H1 (cell line): ENCODE data around the gene USF1. TPM values are rescaled to one million over a fixed set of nuclear protein-coding genes. Genes with fewer than 3 reads are reported as not detected.
"Not testable (repeated sequence)": the region's sequence is repeated elsewhere in the genome, so short reads cannot be mapped to it uniquely, and the experiment has no call there.

Source experiments
- CTCF ChIA-PET: fragments of 300-600 bp; sonication (Branson Sonifier 250); formaldehyde crosslinking; loops from one replicate; lab custom pipeline; 2021; ENCODE audit not compliant: partially characterized antibody; lab: Charles Lee
- POLR2A ChIA-PET: fragments of 300-600 bp; sonication (Branson Sonifier 250); formaldehyde crosslinking; loops from one replicate; lab custom pipeline; 2021; ENCODE audit warnings: inconsistent platforms; ENCODE audit not compliant: partially characterized antibody; lab: Charles Lee
- DNase-seq, 2 experiments: peaks; one replicate each; pipeline versions ENCODE4 v3.0.0 to v3.0.0-alpha.2; 2010 to 2022; ENCODE audit warnings: low spot score in 2 of 2, low read depth in 1 of 2, mixed read lengths in 1 of 2
- FAIRE-seq: peaks from 2 replicates; lab custom pipeline; 2011; peaks lifted over from hg19 to GRCh38; lab: Jason Lieb, UNC
- H2AFZ ChIP-seq: 2 replicates; pipeline ENCODE4 v1.8.1; 2012; ENCODE audit warnings: low read length, inconsistent platforms
- H2AK5ac ChIP-seq: 2 replicates; pipeline ENCODE4 v1.6.1; 2013; ENCODE audit warnings: low read depth, low read length
- H2BK120ac ChIP-seq: replicated peaks from 2 replicates; pipeline ENCODE3; 2013; ENCODE audit warnings: low read depth, low read length, inconsistent platforms
- H2BK12ac ChIP-seq: 2 replicates; pipeline ENCODE4 v1.6.1; 2013; ENCODE audit warnings: low read depth, low read length
- H2BK15ac ChIP-seq: 2 replicates; pipeline ENCODE4 v1.6.1; 2013; ENCODE audit warnings: low read length
- H2BK20ac ChIP-seq: 2 replicates; pipeline ENCODE4 v1.6.1; 2013; ENCODE audit warnings: low read length
- H2BK5ac ChIP-seq: 2 replicates; pipeline ENCODE4 v1.6.1; 2013; ENCODE audit warnings: low read depth, low read length
- H3K14ac ChIP-seq: 2 replicates; pipeline ENCODE4 v1.6.1; 2013; ENCODE audit warnings: inconsistent platforms; ENCODE audit not compliant: insufficient read length
- H3K18ac ChIP-seq: 2 replicates; pipeline ENCODE4 v1.6.1; 2013; ENCODE audit warnings: low read length; ENCODE audit errors: extremely low read depth
- H3K23ac ChIP-seq: 2 replicates; pipeline ENCODE4 v1.6.1; 2013; ENCODE audit warnings: inconsistent platforms; ENCODE audit not compliant: insufficient read length
- H3K23me2 ChIP-seq: 2 replicates; pipeline ENCODE4 v1.6.1; 2013; ENCODE audit warnings: low read depth, low read length
- H3K27ac ChIP-seq: 2 replicates; pipeline ENCODE4 v1.6.1; 2011; ENCODE audit warnings: low read depth, low read length, inconsistent platforms
- H3K27me3 ChIP-seq, 4 experiments: replicated peaks in 1 of 4; 1 replicate in 1 of 4; 2 replicates in 3 of 4; pipeline versions ENCODE4 v1.6.1 to v1.8.1; 2011 to 2013; ENCODE audit warnings: low read length in 3 of 4, mild to moderate bottlenecking in 3 of 4, inconsistent platforms in 2 of 4, mixed read lengths in 2 of 4, moderate library complexity in 1 of 4; ENCODE audit not compliant: control insufficient read depth in 3 of 4, insufficient read depth in 3 of 4; ENCODE audit errors: extremely low read depth in 1 of 4
- H3K36me3 ChIP-seq, 4 experiments: 2 replicates each; pipeline versions ENCODE4 v1.6.1 to v1.8.1; 2011 to 2013; ENCODE audit warnings: mild to moderate bottlenecking in 4 of 4, low read length in 3 of 4, moderate library complexity in 2 of 4, control low read depth in 1 of 4, inconsistent platforms in 1 of 4; ENCODE audit not compliant: insufficient read depth in 4 of 4, control insufficient read depth in 2 of 4
- H3K4ac ChIP-seq: replicated peaks from 2 replicates; pipeline ENCODE3; 2013; ENCODE audit warnings: low read length, low read depth, mixed read lengths, inconsistent platforms; ENCODE audit not compliant: insufficient read length
- H3K4me1 ChIP-seq, 4 experiments: replicated peaks in 1 of 4; 1 replicate in 1 of 4; 2 replicates in 3 of 4; pipeline versions ENCODE4 v1.6.1 to v1.8.1; 2011 to 2013; ENCODE audit warnings: low read length in 3 of 4, inconsistent platforms in 2 of 4, mixed read lengths in 1 of 4; ENCODE audit not compliant: insufficient read depth in 4 of 4, control insufficient read depth in 3 of 4
- H3K4me2 ChIP-seq, 2 experiments: 2 replicates each; pipeline versions ENCODE4 v1.6.1 to v1.8.1; 2011 to 2013; ENCODE audit warnings: low read depth in 2 of 2, low read length in 2 of 2, control low read depth in 1 of 2, inconsistent platforms in 1 of 2, mild to moderate bottlenecking in 1 of 2; ENCODE audit not compliant: insufficient read depth in 1 of 2
- H3K4me3 ChIP-seq, 4 experiments: fragments of 200-600, 300-600 bp in 1 of 4; sonication (generic), shearing (Covaris generic), sonication (Bioruptor Twin) in 1 of 4; 2 replicates each; pipeline versions ENCODE4 v1.5.1 to v1.8.1; 2011 to 2016; ENCODE audit warnings: low read length in 4 of 4, low read depth in 3 of 4, control low read depth in 2 of 4, inconsistent platforms in 2 of 4, mild to moderate bottlenecking in 2 of 4, mixed read lengths in 1 of 4, moderate library complexity in 1 of 4; ENCODE audit not compliant: insufficient read depth in 2 of 4; ENCODE audit errors: extremely low read depth in 1 of 4
- H3K56ac ChIP-seq: replicated peaks from 2 replicates; pipeline ENCODE3; 2013; ENCODE audit warnings: low read depth, mild to moderate bottlenecking, mixed read lengths, low read length, inconsistent platforms; ENCODE audit not compliant: insufficient read length
- H3K79me1 ChIP-seq: 2 replicates; pipeline ENCODE4 v1.6.1; 2013; ENCODE audit warnings: low read depth, low read length, control low read depth
- H3K79me2 ChIP-seq, 2 experiments: 2 replicates each; pipeline versions ENCODE4 v1.6.1 to v1.8.1; 2012 to 2013; ENCODE audit warnings: low read length in 2 of 2, mild to moderate bottlenecking in 2 of 2, inconsistent platforms in 1 of 2; ENCODE audit not compliant: insufficient read depth in 2 of 2, control insufficient read depth in 1 of 2
- H3K9ac ChIP-seq, 4 experiments: replicated peaks in 1 of 4; 1 replicate in 1 of 4; 2 replicates in 3 of 4; pipeline versions ENCODE4 v1.6.1 to v1.8.1; 2011 to 2013; ENCODE audit warnings: low read depth in 3 of 4, low read length in 3 of 4, control low read depth in 2 of 4, mild to moderate bottlenecking in 2 of 4, moderate library complexity in 2 of 4, inconsistent platforms in 1 of 4; ENCODE audit errors: extremely low read depth in 1 of 4
- H3K9me3 ChIP-seq, 2 experiments: 2 replicates each; pipeline versions ENCODE4 v1.6.1 to v1.8.1; 2012 to 2013; ENCODE audit warnings: mild to moderate bottlenecking in 2 of 2, moderate library complexity in 2 of 2, control low read depth in 1 of 2, inconsistent platforms in 1 of 2, low read depth in 1 of 2, low read length in 1 of 2, mixed read lengths in 1 of 2; ENCODE audit not compliant: insufficient read depth in 2 of 2
- H4K20me1 ChIP-seq, 2 experiments: replicated peaks in 1 of 2; 2 replicates each; pipeline versions ENCODE3 to v1.8.1; 2011 to 2013; ENCODE audit warnings: inconsistent platforms in 2 of 2, low read length in 2 of 2, mild to moderate bottlenecking in 1 of 2; ENCODE audit not compliant: insufficient read depth in 2 of 2, control insufficient read depth in 1 of 2
- H4K5ac ChIP-seq: 2 replicates; pipeline ENCODE4 v1.6.1; 2013; ENCODE audit warnings: low read length, low read depth, mixed read lengths, inconsistent platforms; ENCODE audit not compliant: insufficient read length
- H4K8ac ChIP-seq: 2 replicates; pipeline ENCODE4 v1.8.0; 2013; ENCODE audit warnings: mild to moderate bottlenecking, moderate library complexity, low read length, inconsistent platforms; ENCODE audit not compliant: insufficient read depth; ENCODE audit errors: extremely low read depth
- H4K91ac ChIP-seq: replicated peaks from 2 replicates; pipeline ENCODE3; 2013; ENCODE audit warnings: low read length, mixed read lengths, inconsistent platforms; ENCODE audit not compliant: insufficient read length
- WGBS, 2 experiments: shearing (Covaris generic) in 1 of 2; methylation state at CpG; one replicate each; pipeline versions ENCODE4 v1.1.6 to v1.1.7; 2013 to 2015; ENCODE audit warnings: low lambda C conversion rate in 2 of 2, mixed read lengths in 2 of 2, inconsistent platforms in 1 of 2, low coverage in 1 of 2, missing lambda C conversion rate in 1 of 2; ENCODE audit not compliant: insufficient replicate concordance in 2 of 2, insufficient coverage in 1 of 2, insufficient read length in 1 of 2; ENCODE audit errors: extremely low coverage in 1 of 2, missing lambda C conversion rate in 1 of 2; 5-methylcytosine and 5-hydroxymethylcytosine counted together
- polyA plus RNA-seq, 7 experiments: library from polyadenylated mRNA; depleted of rRNA in 3 of 7; stranded (reverse) in 5 of 7; unstranded in 2 of 7; fragments of >200 nt in 5 of 7; fragments of 200-250 nt in 2 of 7; gene quantifications; 1 replicate in 5 of 7; 2 replicates in 1 of 7; 4 replicates in 1 of 7; pipeline versions ENCODE4 v1.2.1 to v1.2.3, GENCODE V29; 2011 to 2013; ENCODE audit warnings: missing spikeins in 2 of 7, mixed read lengths in 2 of 7
- total RNA-seq: library from RNA; stranded (reverse); fragmentation: NEBNext Ultra II Directional; extraction: Animal tissue kit (Norgen Biotek cat#: 25700); gene quantifications from 2 replicates; pipeline ENCODE4 v1.2.1, GENCODE V29; 2021

USF1 gene
- total and polyA plus RNA-seq, 2 of the 8 experiments (the other 6 are each of a cell fraction or from before 2014, with no cell fraction given), result 45.7 to 68.9 TPM

GRCh38 chr1:161026954-161027353 lies 18.8 kb downstream of the USF1 start:
- not testable (repeated sequence) for H2BK5ac ChIP-seq, H3K56ac ChIP-seq, H2AK5ac ChIP-seq, H2BK12ac ChIP-seq, H4K20me1 ChIP-seq, H3K14ac ChIP-seq, H3K9ac ChIP-seq, FAIRE-seq, H3K27ac ChIP-seq, H4K91ac ChIP-seq, H3K18ac ChIP-seq, H3K4me2 ChIP-seq, H3K79me2 ChIP-seq, H2BK15ac ChIP-seq, H2AFZ ChIP-seq, H3K27me3 ChIP-seq, H2BK120ac ChIP-seq, H3K23me2 ChIP-seq, H3K79me1 ChIP-seq, H4K5ac ChIP-seq, H3K23ac ChIP-seq, H4K8ac ChIP-seq, H3K4ac ChIP-seq, H3K4me3 ChIP-seq, DNase-seq, H3K4me1 ChIP-seq, H2BK20ac ChIP-seq, H3K36me3 ChIP-seq
- ChIA-PET POLR2A (interaction anchor here (1.0 to 3.0 kb wide), 4 partner anchors 9 to 21 kb away, joined by 3 to 16 read pairs (median 4); partner anchors contain the start of gene TSTD1), CTCF (interaction anchor here (0.6 to 2.9 kb wide), 6 partner anchors 10 to 400 kb away, joined by 3 to 11 read pairs (median 4); no protein-coding TSS in a partner anchor)
- peaks cover 0 to 11% of the 10 kb centered on the region in 2 experiments; a peak in 1 of 4 replicates for H3K9me3 ChIP-seq
- 94% methylated on average over 1 of the region's 1 CpG; no CpG with 5 or more reads in 1 of the 2 experiments for WGBS, 2 experiments

GRCh38 chr1:161022432-161022831 lies 23.3 kb downstream of the USF1 start:
- POLR2A ChIA-PET, result interaction anchor here (0.6 to 3.9 kb wide), 6 partner anchors 13 to 117 kb away, joined by 3 to 50 read pairs (median 10); partner anchors contain the start of genes DEDD and TSTD1
- 84% methylated on average over 10 of the region's 12 CpGs; no CpG with 5 or more reads in 1 of the 2 experiments for WGBS, 2 experiments
- H3K36me3 ChIP-seq, H4K91ac ChIP-seq, H4K5ac ChIP-seq, H3K4me2 ChIP-seq, H3K27me3 ChIP-seq, H3K18ac ChIP-seq, H3K4ac ChIP-seq, H2BK20ac ChIP-seq, H2BK120ac ChIP-seq, H3K9me3 ChIP-seq, H3K4me3 ChIP-seq, H3K27ac ChIP-seq, H4K8ac ChIP-seq, H3K23ac ChIP-seq, FAIRE-seq, H2BK15ac ChIP-seq, H3K14ac ChIP-seq, H3K79me1 ChIP-seq, H3K56ac ChIP-seq, H2AFZ ChIP-seq, H2AK5ac ChIP-seq, DNase-seq, H2BK12ac ChIP-seq, H2BK5ac ChIP-seq: not testable (repeated sequence)
- peaks cover 22 to 34% of the 10 kb centered on the region in 2 experiments for H3K79me2 ChIP-seq
- H4K20me1 ChIP-seq, result peaks cover 6 to 13% of the 10 kb centered on the region in 2 experiments
- H3K23me2 ChIP-seq, result peaks cover 11% of the 10 kb centered on the region
- peaks cover 7 to 15% (median 12%) of the 10 kb centered on the region in 4 experiments for H3K4me1 ChIP-seq
- 0 out of 7 replicates have a peak overlapping the region, but pooled peaks of 1 of the 4 experiments have one; percentile 4 for H3K9ac ChIP-seq
- CTCF ChIA-PET, result interaction anchor here (0.7 to 3.5 kb wide), 6 partner anchors 11 to 69 kb away, joined by 3 to 26 read pairs (median 4); no protein-coding TSS in a partner anchor
